Fibroblast of mammary gland (primary cell): ENCODE data around the gene CCER1.
A peak's percentile ranks its signal among the peaks of the same experiment; 100 is the strongest.

Experiments
- DNase-seq: peaks from one replicate; pipeline ENCODE4 v3.0.0-alpha.2; 2010; ENCODE audit warnings: low read depth
- H3K4me3 ChIP-seq: 2 replicates; pipeline ENCODE4 v1.5.1; 2011; ENCODE audit warnings: low read depth, mild to moderate bottlenecking, low read length, moderate library complexity; ENCODE audit not compliant: control insufficient read depth
- CTCF ChIP-seq: conservative IDR thresholded peaks from 2 replicates; pipeline ENCODE4 v1.5.1; 2011; ENCODE audit warnings: low read depth, low read length, inconsistent platforms; ENCODE audit not compliant: control insufficient read depth, insufficient read depth

The CCER1 gene

GRCh38 chr12:90951432-90952105 is 3.4 kb downstream of the CCER1 start:
- no peak overlapping the region for H3K4me3 ChIP-seq
- DNase-seq: no peak
- no peak for TF ChIP-seq CTCF

GRCh38 chr12:90947869-90948268 is 7.1 kb downstream of the CCER1 start:
- no peak for DNase-seq
- no peak overlapping the region for H3K4me3 ChIP-seq
- TF ChIP-seq CTCF: no peak

- peak; percentile 46 for TF ChIP-seq CTCF
- DNase-seq: peak; percentile 53
- H3K4me3 ChIP-seq: no peak overlapping the region
Observed at GRCh38 chr12:90945070-90945649, 9.8 kb downstream of the CCER1 start.

- no peak for TF ChIP-seq CTCF
- peak; percentile 25 for DNase-seq
- H3K4me3 ChIP-seq: no peak overlapping the region
Observed at GRCh38 chr12:90943255-90943654, 11.7 kb downstream of the CCER1 start.

- TF ChIP-seq CTCF: peak; percentile 85
- DNase-seq: peak; percentile 76
- no peak overlapping the region for H3K4me3 ChIP-seq
Observed at GRCh38 chr12:90940872-90941499, 14.0 kb downstream of the CCER1 start.

- no peak for TF ChIP-seq CTCF
- peak; percentile 56 for DNase-seq
- no peak overlapping the region for H3K4me3 ChIP-seq
Observed at GRCh38 chr12:90939382-90939781, 15.6 kb downstream of the CCER1 start.

- DNase-seq: peak; percentile 74
- TF ChIP-seq CTCF: no peak
- no peak overlapping the region for H3K4me3 ChIP-seq
Observed at GRCh38 chr12:90938451-90938850, 16.5 kb downstream of the CCER1 start.
